Skeletal muscle satellite cell (primary cell): ENCODE measurements around the gene HMHB1.

Experiments
- H3K27me3 ChIP-seq: 2 replicates; pipeline ENCODE4 v1.7.0; 2013; ENCODE audit warnings: low read length; ENCODE audit not compliant: control insufficient read depth, insufficient read depth
- H3K36me3 ChIP-seq: 2 replicates; pipeline ENCODE4 v1.7.0; 2013; ENCODE audit warnings: mild to moderate bottlenecking, control low read depth, low read length; ENCODE audit not compliant: insufficient read depth
- H3K4me1 ChIP-seq: 2 replicates; pipeline ENCODE4 v1.7.0; 2013; ENCODE audit warnings: low read length; ENCODE audit not compliant: control insufficient read depth, insufficient read depth
- H3K4me2 ChIP-seq: 2 replicates; pipeline ENCODE4 v1.7.0; 2013; ENCODE audit warnings: mild to moderate bottlenecking, low read length
- H3K4me3 ChIP-seq: 2 replicates; pipeline ENCODE4 v1.7.0; 2013; ENCODE audit warnings: low read length
- H3K9ac ChIP-seq: 2 replicates; pipeline ENCODE4 v1.7.0; 2013; ENCODE audit warnings: mild to moderate bottlenecking, low read depth, low read length, moderate library complexity
- H3K9me3 ChIP-seq: replicated peaks from 2 replicates; pipeline ENCODE4 v1.7.0; 2013; ENCODE audit warnings: mild to moderate bottlenecking, control low read depth, low read length

HMHB1 gene

GRCh38 chr5:143781993-143782520, 29.9 kb upstream of the HMHB1 start:
- no peak overlapping the region for H3K9ac ChIP-seq
- no peaks in the 10 kb centered on the region for H3K27me3 ChIP-seq
- no peaks in the 10 kb centered on the region for H3K9me3 ChIP-seq
- no peak overlapping the region for H3K4me2 ChIP-seq
- H3K4me3 ChIP-seq: no peak overlapping the region
- H3K4me1 ChIP-seq: peaks cover 2% of the 10 kb centered on the region
- H3K36me3 ChIP-seq: no peaks in the 10 kb centered on the region

- H3K4me1 ChIP-seq: peaks cover 2% of the 10 kb centered on the region
- H3K9me3 ChIP-seq: no peaks in the 10 kb centered on the region
- H3K27me3 ChIP-seq: no peaks in the 10 kb centered on the region
- no peak overlapping the region for H3K4me3 ChIP-seq
- H3K36me3 ChIP-seq: no peaks in the 10 kb centered on the region
- H3K9ac ChIP-seq: no peak overlapping the region
- no peak overlapping the region for H3K4me2 ChIP-seq
These were observed 29.2 kb upstream of the HMHB1 start for GRCh38 chr5:143782588-143783386.

GRCh38 chr5:143788401-143788800, 23.6 kb upstream of the HMHB1 start:
- H3K4me2 ChIP-seq: no peak overlapping the region
- no peaks in the 10 kb centered on the region for H3K9me3 ChIP-seq
- no peaks in the 10 kb centered on the region for H3K27me3 ChIP-seq
- H3K4me1 ChIP-seq: no peaks in the 10 kb centered on the region
- H3K4me3 ChIP-seq: no peak overlapping the region
- H3K36me3 ChIP-seq: no peaks in the 10 kb centered on the region
- no peak overlapping the region for H3K9ac ChIP-seq

- Histone ChIP-seq H3K4me3 (no peak overlapping the region), H3K9ac (no peak overlapping the region), H3K4me2 (no peak overlapping the region), H3K4me1 (no peaks in the 10 kb centered on the region), H3K27me3 (no peaks in the 10 kb centered on the region), H3K36me3 (no peaks in the 10 kb centered on the region), H3K9me3 (no peaks in the 10 kb centered on the region)
These were observed 21.4 kb upstream of the HMHB1 start for GRCh38 chr5:143790457-143791112.

GRCh38 chr5:143791848-143792731, 19.9 kb upstream of the HMHB1 start:
- H3K4me3 ChIP-seq: no peak overlapping the region
- H3K9ac ChIP-seq: no peak overlapping the region
- H3K4me1 ChIP-seq: no peaks in the 10 kb centered on the region
- H3K36me3 ChIP-seq: no peaks in the 10 kb centered on the region
- H3K9me3 ChIP-seq: no peaks in the 10 kb centered on the region
- peak overlapping the region; percentile 7 for H3K4me2 ChIP-seq
- no peaks in the 10 kb centered on the region for H3K27me3 ChIP-seq

- Histone ChIP-seq H3K4me2 (no peak overlapping the region), H3K4me3 (no peak overlapping the region), H3K9ac (no peak overlapping the region), H3K27me3 (no peaks in the 10 kb centered on the region), H3K36me3 (no peaks in the 10 kb centered on the region), H3K4me1 (no peaks in the 10 kb centered on the region), H3K9me3 (no peaks in the 10 kb centered on the region)
These were observed 18.7 kb upstream of the HMHB1 start for GRCh38 chr5:143793249-143793648.

- no peaks in the 10 kb centered on the region for H3K4me1 ChIP-seq
- no peak overlapping the region for H3K4me3 ChIP-seq
- no peak overlapping the region for H3K4me2 ChIP-seq
- no peaks in the 10 kb centered on the region for H3K27me3 ChIP-seq
- H3K9ac ChIP-seq: no peak overlapping the region
- no peaks in the 10 kb centered on the region for H3K9me3 ChIP-seq
- no peaks in the 10 kb centered on the region for H3K36me3 ChIP-seq
These were observed 15.8 kb upstream of the HMHB1 start for GRCh38 chr5:143796125-143796524.

GRCh38 chr5:143796753-143797152, 15.2 kb upstream of the HMHB1 start:
- no peak overlapping the region for H3K4me2 ChIP-seq
- H3K4me3 ChIP-seq: no peak overlapping the region
- H3K27me3 ChIP-seq: no peaks in the 10 kb centered on the region
- no peaks in the 10 kb centered on the region for H3K9me3 ChIP-seq
- H3K36me3 ChIP-seq: no peaks in the 10 kb centered on the region
- H3K9ac ChIP-seq: no peak overlapping the region
- no peaks in the 10 kb centered on the region for H3K4me1 ChIP-seq

GRCh38 chr5:143800715-143801114, 11.2 kb upstream of the HMHB1 start:
- H3K4me1 ChIP-seq: no peaks in the 10 kb centered on the region
- no peak overlapping the region for H3K4me3 ChIP-seq
- H3K4me2 ChIP-seq: no peak overlapping the region
- no peaks in the 10 kb centered on the region for H3K36me3 ChIP-seq
- H3K9ac ChIP-seq: no peak overlapping the region
- no peaks in the 10 kb centered on the region for H3K27me3 ChIP-seq
- no peaks in the 10 kb centered on the region for H3K9me3 ChIP-seq

- Histone ChIP-seq H3K9ac (no peak overlapping the region), H3K36me3 (no peaks in the 10 kb centered on the region), H3K9me3 (no peaks in the 10 kb centered on the region), H3K4me1 (no peaks in the 10 kb centered on the region), H3K27me3 (no peaks in the 10 kb centered on the region), H3K4me3 (no peak overlapping the region), H3K4me2 (no peak overlapping the region)
These were observed 10.6 kb upstream of the HMHB1 start for GRCh38 chr5:143801252-143801939.

- H3K4me1 ChIP-seq: no peaks in the 10 kb centered on the region
- H3K9ac ChIP-seq: no peak overlapping the region
- no peaks in the 10 kb centered on the region for H3K27me3 ChIP-seq
- no peak overlapping the region for H3K4me3 ChIP-seq
- no peak overlapping the region for H3K4me2 ChIP-seq
- H3K9me3 ChIP-seq: no peaks in the 10 kb centered on the region
- no peaks in the 10 kb centered on the region for H3K36me3 ChIP-seq
These were observed 6.1 kb upstream of the HMHB1 start for GRCh38 chr5:143805861-143806260.
